ENCODE results near the gene C16orf96. TPM values are rescaled to one million over a fixed set of nuclear protein-coding genes. Genes with fewer than 3 reads are reported as not detected.

Gene C16orf96
- polyA plus RNA-seq, 1 experiment = not detected

- TF ChIP-seq CTCF (IDR thresholded peaks at IDR 0.05; ENCODE audit: low read depth, low read length) = no peak
- no peak for DNase-seq (ENCODE audit: low read depth, low spot score)
- ChIA-PET POLR2A (no interaction called here), CTCF (no interaction called here)
- Histone ChIP-seq H3K27ac (ENCODE audit: low read depth, low read length) (no peak overlapping the region), H3K4me3 (ENCODE audit: low read depth, low read length) (no peak overlapping the region), H3K9me3 (ENCODE audit: control insufficient read depth, insufficient read depth, low read length) (no peaks in the 10 kb centered on the region; the same call in 1 of the 2 replicates), H3K27me3 (ENCODE audit: control insufficient read depth, insufficient read depth, low read length) (peaks cover 29% of the 10 kb centered on the region)
Measured at GRCh38 chr16:4602331-4602730, 46.2 kb downstream of the C16orf96 start.

GRCh38 chr16:4603624-4604170, 47.6 kb downstream of the C16orf96 start:
- Histone ChIP-seq H3K27me3 (ENCODE audit: control insufficient read depth, insufficient read depth, low read length) (peaks cover 25% of the 10 kb centered on the region), H3K27ac (ENCODE audit: low read depth, low read length) (no peak overlapping the region), H3K9me3 (ENCODE audit: control insufficient read depth, insufficient read depth, low read length) (no peaks in the 10 kb centered on the region; the same call in 1 of the 2 replicates), H3K4me3 (ENCODE audit: low read depth, low read length) (no peak overlapping the region)
- no peak for DNase-seq (ENCODE audit: low read depth, low spot score)
- ChIA-PET CTCF (no interaction called here), POLR2A (no interaction called here)
- TF ChIP-seq CTCF (IDR thresholded peaks at IDR 0.05; ENCODE audit: low read depth, low read length) = no peak

- Histone ChIP-seq H3K4me3 (ENCODE audit: low read depth, low read length) (no peak overlapping the region), H3K27me3 (ENCODE audit: control insufficient read depth, insufficient read depth, low read length) (peaks cover 18% of the 10 kb centered on the region), H3K9me3 (ENCODE audit: control insufficient read depth, insufficient read depth, low read length) (no peaks in the 10 kb centered on the region; the same call in 1 of the 2 replicates), H3K27ac (ENCODE audit: low read depth, low read length) (no peak overlapping the region)
- no peak for TF ChIP-seq CTCF (IDR thresholded peaks at IDR 0.05; ENCODE audit: low read depth, low read length)
- ChIA-PET POLR2A (no interaction called here), CTCF (no interaction called here)
- no peak for DNase-seq (ENCODE audit: low read depth, low spot score)
Measured at GRCh38 chr16:4604401-4604800, 48.3 kb downstream of the C16orf96 start.

GRCh38 chr16:4606354-4606753, 50.2 kb downstream of the C16orf96 start:
- Histone ChIP-seq H3K4me3 (ENCODE audit: low read depth, low read length) (no peak overlapping the region), H3K27me3 (ENCODE audit: control insufficient read depth, insufficient read depth, low read length) (peaks cover 13% of the 10 kb centered on the region), H3K27ac (ENCODE audit: low read depth, low read length) (no peak overlapping the region), H3K9me3 (ENCODE audit: control insufficient read depth, insufficient read depth, low read length) (no peaks in the 10 kb centered on the region; the same call in 1 of the 2 replicates)
- TF ChIP-seq CTCF (IDR thresholded peaks at IDR 0.05; ENCODE audit: low read depth, low read length) = no peak
- POLR2A ChIA-PET = interaction anchor here (0.8 to 1.0 kb wide), 2 partner anchors 10 to 14 kb away, joined by 4 to 6 read pairs; no protein-coding TSS in a partner anchor
- CTCF ChIA-PET = no interaction called here
- DNase-seq (ENCODE audit: low read depth, low spot score) = no peak

GRCh38 chr16:4607841-4608703, 51.9 kb downstream of the C16orf96 start:
- CTCF ChIA-PET = no interaction called here
- POLR2A ChIA-PET = no interaction called here
- no peak for TF ChIP-seq CTCF (IDR thresholded peaks at IDR 0.05; ENCODE audit: low read depth, low read length)
- Histone ChIP-seq H3K9me3 (ENCODE audit: control insufficient read depth, insufficient read depth, low read length) (no peaks in the 10 kb centered on the region; the same call in 1 of the 2 replicates), H3K4me3 (ENCODE audit: low read depth, low read length) (no peak overlapping the region), H3K27ac (ENCODE audit: low read depth, low read length) (no peak overlapping the region), H3K27me3 (ENCODE audit: control insufficient read depth, insufficient read depth, low read length) (no peaks in the 10 kb centered on the region)
- DNase-seq (ENCODE audit: low read depth, low spot score) = no peak

All from AG04450 (cell line).